GM12891 (cell line): Measurements from ENCODE around the gene ATG13.

Experiments used
- DNase-seq: peaks from one replicate; pipeline ENCODE4 v3.0.0; 2011; ENCODE audit warnings: low spot score; ENCODE audit not compliant: insufficient read length
- FAIRE-seq: peaks from 2 replicates; lab custom pipeline; 2011; peaks lifted over from hg19 to GRCh38; lab: Jason Lieb, UNC
- PAX5 ChIP-seq: IDR thresholded peaks from 2 replicates; pipeline ENCODE4 v1.6.1; 2011; ENCODE audit warnings: low read length, moderate library complexity, mild to moderate bottlenecking; ENCODE audit not compliant: insufficient read depth, severe bottlenecking
- POLR2A ChIP-seq: IDR thresholded peaks from 2 replicates; pipeline ENCODE4 v1.6.1; 2011; ENCODE audit warnings: low read depth, low read length, control low read depth
- POLR2AphosphoS5 ChIP-seq: IDR thresholded peaks from 2 replicates; pipeline ENCODE4 v1.6.1; 2011; ENCODE audit warnings: low read depth, low read length, control low read depth
- POU2F2 ChIP-seq: IDR thresholded peaks from 2 replicates; pipeline ENCODE4 v1.6.1; 2011; ENCODE audit warnings: low read depth, mild to moderate bottlenecking, control low read depth, low read length, moderate library complexity
- SPI1 ChIP-seq: IDR thresholded peaks from 2 replicates; pipeline ENCODE4 v1.6.1; 2011; ENCODE audit warnings: low read depth, low read length, control low read depth
- TAF1 ChIP-seq: IDR thresholded peaks from 2 replicates; pipeline ENCODE4 v1.6.1; 2011; ENCODE audit warnings: low read depth, low read length, control low read depth

Gene ATG13

GRCh38 chr11:46625406-46625805 is 8.1 kb downstream of the ATG13 start:
- FAIRE-seq: no peak
- TF ChIP-seq TAF1 (no peak), POLR2A (no peak), POU2F2 (no peak), SPI1 (no peak), PAX5 (no peak), POLR2AphosphoS5 (no peak)

GRCh38 chr11:46628961-46629360 is 11.6 kb downstream of the ATG13 start:
- FAIRE-seq (no peak), DNase-seq (no peak)
- TF ChIP-seq TAF1 (no peak), POU2F2 (no peak), SPI1 (no peak), POLR2AphosphoS5 (no peak), PAX5 (no peak), POLR2A (no peak)

More at GRCh38 chr11:46625406-46625805, 8.1 kb downstream of the ATG13 start:
- no peak for DNase-seq

- FAIRE-seq (no peak), DNase-seq (no peak)
- TF ChIP-seq POLR2A (no peak), SPI1 (no peak), POLR2AphosphoS5 (no peak)
Measured at GRCh38 chr11:46630237-46630636, 12.9 kb downstream of the ATG13 start.

- TF ChIP-seq POU2F2 (no peak), PAX5 (no peak), POLR2AphosphoS5 (no peak), SPI1 (no peak), TAF1 (no peak), POLR2A (no peak)
- FAIRE-seq: no peak
- DNase-seq: no peak
Measured at GRCh38 chr11:46631676-46632075, 14.3 kb downstream of the ATG13 start.

GRCh38 chr11:46632502-46632901 is 15.1 kb downstream of the ATG13 start:
- TF ChIP-seq TAF1: no peak
- no peak for TF ChIP-seq PAX5
- TF ChIP-seq POLR2AphosphoS5: no peak
- no peak for TF ChIP-seq POU2F2
- no peak for TF ChIP-seq SPI1
- TF ChIP-seq POLR2A: no peak
- DNase-seq: no peak
- FAIRE-seq: no peak

- FAIRE-seq (no peak), DNase-seq (no peak)
- TF ChIP-seq POLR2AphosphoS5 (no peak), PAX5 (no peak), POLR2A (no peak), POU2F2 (no peak), TAF1 (no peak), SPI1 (no peak)
Measured at GRCh38 chr11:46633291-46634217, 16.2 kb downstream of the ATG13 start.

- DNase-seq (no peak), FAIRE-seq (no peak)
- TF ChIP-seq POLR2AphosphoS5 (no peak), SPI1 (no peak), TAF1 (no peak), POU2F2 (no peak), POLR2A (no peak), PAX5 (no peak)
Measured at GRCh38 chr11:46635557-46636139, 18.3 kb downstream of the ATG13 start.

- TF ChIP-seq TAF1: no peak
- TF ChIP-seq SPI1: no peak
- no peak for TF ChIP-seq PAX5
- no peak for TF ChIP-seq POLR2AphosphoS5
- TF ChIP-seq POU2F2: no peak
- TF ChIP-seq POLR2A: no peak
- DNase-seq: no peak
- FAIRE-seq: no peak
Measured at GRCh38 chr11:46637546-46637945, 20.2 kb downstream of the ATG13 start.

GRCh38 chr11:46639197-46639839 is 22.0 kb downstream of the ATG13 start:
- FAIRE-seq (no peak), DNase-seq (no peak)
- TF ChIP-seq POLR2A: no peak
- TF ChIP-seq POLR2AphosphoS5: no peak
- no peak for TF ChIP-seq POU2F2
- TF ChIP-seq PAX5: no peak
- no peak for TF ChIP-seq SPI1
- TF ChIP-seq TAF1: no peak
